Measurements from ENCODE around the gene RYR1.

- TF ChIP-seq CTCF (IDR thresholded peaks at IDR 0.05; ENCODE audit: low read depth, low read length) = no peak
- no peak for TF ChIP-seq EZH2phosphoT487 (IDR thresholded peaks at IDR 0.05; ENCODE audit: low read depth)
Measured at GRCh38 chr19:38440592-38440991, 7.1 kb downstream of the RYR1 start.

Measured in OCI-LY3 (cell line).